MCF 10A (cell line): ENCODE data around the gene VSIG4. TPM values are rescaled to one million over a fixed set of nuclear protein-coding genes. Genes with fewer than 3 reads are reported as not detected.
A peak's percentile ranks its signal among the peaks of the same experiment; 100 is the strongest.
"Not testable (repeated sequence)": the region's sequence is repeated elsewhere in the genome, so short reads cannot be mapped to it uniquely, and the experiment has no call there.

Source experiments
- BruUV-seq: library from RNA; stranded (reverse); fragments of 400-500 nt; replicated peaks from 2 replicates; lab custom pipeline; 2021; lab: Mats Ljungman, UMichigan
- CTCF ChIA-PET: fragments of 300-600 bp; sonication (Branson Sonifier 250); formaldehyde crosslinking; extraction: SDS; loops from one replicate; lab custom pipeline; 2021; ENCODE audit warnings: antibody characterized with exemption, inconsistent platforms; lab: Yijun Ruan, JAX
- POLR2A ChIA-PET: fragments of 300-600, 350-650 bp; sonication (Branson Sonifier 250); formaldehyde crosslinking; extraction: SDS; loops from one replicate; lab custom pipeline; 2020; ENCODE audit warnings: antibody characterized with exemption, inconsistent platforms; lab: Yijun Ruan, JAX
- DNase-seq: peaks from one replicate; pipeline ENCODE4 v3.0.0-alpha.2; 2018; ENCODE audit not compliant: unreplicated experiment
- H3K27ac Mint-ChIP-seq: one replicate; pipeline ENCODE4 v1.8.0; 2022; ENCODE audit warnings: mild to moderate bottlenecking, low read depth, mixed read lengths; ENCODE audit not compliant: unreplicated experiment
- H3K27me3 Mint-ChIP-seq: one replicate; pipeline ENCODE4 v1.8.0; 2022; ENCODE audit warnings: mixed read lengths; ENCODE audit not compliant: insufficient read depth, unreplicated experiment
- H3K36me3 Mint-ChIP-seq: one replicate; pipeline ENCODE4 v1.8.0; 2022; ENCODE audit warnings: mild to moderate bottlenecking, moderate library complexity, mixed read lengths; ENCODE audit not compliant: insufficient read depth, unreplicated experiment
- H3K4me1 Mint-ChIP-seq: one replicate; pipeline ENCODE4 v1.8.0; 2022; ENCODE audit warnings: mixed read lengths; ENCODE audit not compliant: insufficient read depth, unreplicated experiment
- H3K4me3 Mint-ChIP-seq: one replicate; pipeline ENCODE4 v1.8.0; 2022; ENCODE audit warnings: mild to moderate bottlenecking, moderate library complexity, mixed read lengths; ENCODE audit not compliant: unreplicated experiment
- H3K9me3 Mint-ChIP-seq: one replicate; pipeline ENCODE4 v1.8.0; 2022; ENCODE audit warnings: mixed read lengths; ENCODE audit not compliant: unreplicated experiment
- CTCF ChIP-seq: fragments of 200-600 bp; IDR thresholded peaks from one replicate; pipeline ENCODE4 v1.8.0; 2022; ENCODE audit warnings: antibody characterized with exemption, mild to moderate bottlenecking; ENCODE audit not compliant: unreplicated experiment
- intact Hi-C: fragments of 100-400 bp; cut with micrococcal nuclease; formaldehyde crosslinking; loops from 2 replicates; pipeline ENCODE4 v1.14.1; 2022
- total RNA-seq: library from RNA; stranded (reverse); gene quantifications from 2 replicates; pipeline ENCODE4 v1.2.3, GENCODE V29; 2022

VSIG4 gene
- total RNA-seq, 1 experiment from 2014 or later: not detected

- no TSS peak for BruUV-seq
- ChIA-PET CTCF (interaction anchor here (0.6 to 2.7 kb wide), 5 partner anchors 240 to 1523 kb away, joined by 3 to 17 read pairs (median 6); no protein-coding TSS in a partner anchor), POLR2A (interaction anchor here (0.7 to 0.8 kb wide), 2 partner anchors 250 to 308 kb away, joined by 3 read pairs; no protein-coding TSS in a partner anchor)
- no peak for TF ChIP-seq CTCF
- Mint-ChIP-seq H3K27me3 (no peaks in the 10 kb centered on the region), H3K9me3 (no peaks in the 10 kb centered on the region), H3K27ac (no peak overlapping the region), H3K4me1 (peaks cover 6% of the 10 kb centered on the region), H3K4me3 (no peak overlapping the region), H3K36me3 (peaks cover 6% of the 10 kb centered on the region)
- DNase-seq: no peak
- intact Hi-C loops: loop anchor here (5.0 kb wide), 1 partner anchor 739 kb away; no protein-coding TSS in a partner anchor
These were observed 52.1 kb downstream of the VSIG4 start for GRCh38 chrX:65987811-65988210.

- Mint-ChIP-seq H3K27ac (no peak overlapping the region), H3K4me3 (no peak overlapping the region), H3K4me1 (peaks cover 6% of the 10 kb centered on the region), H3K36me3 (peaks cover 6% of the 10 kb centered on the region), H3K27me3 (no peaks in the 10 kb centered on the region), H3K9me3 (no peaks in the 10 kb centered on the region)
- ChIA-PET CTCF (interaction anchor here (0.6 to 2.7 kb wide), 24 partner anchors 9 to 745 kb away, joined by 3 to 17 read pairs (median 4); no protein-coding TSS in a partner anchor), POLR2A (interaction anchor here (1.0 to 1.3 kb wide), 3 partner anchors 238 to 318 kb away, joined by 3 to 7 read pairs (median 3); partner anchors contain the start of gene MSN)
- no TSS peak for BruUV-seq
- intact Hi-C loops: loop anchor here (1.0 to 5.0 kb wide), 6 partner anchors 114 to 741 kb away; no protein-coding TSS in a partner anchor
- peak; percentile 70 for DNase-seq
- TF ChIP-seq CTCF: peak; percentile 44
These were observed 53.8 kb downstream of the VSIG4 start for GRCh38 chrX:65985922-65986588.

- no peak for TF ChIP-seq CTCF
- Mint-ChIP-seq H3K36me3 (peaks cover 2% of the 10 kb centered on the region), H3K9me3 (no peaks in the 10 kb centered on the region), H3K4me1 (peaks cover 6% of the 10 kb centered on the region), H3K27ac (no peak overlapping the region), H3K27me3 (no peaks in the 10 kb centered on the region), H3K4me3 (no peak overlapping the region)
- ChIA-PET CTCF (interaction anchor here (0.6 to 2.7 kb wide), 7 partner anchors 15 to 403 kb away, joined by 3 to 17 read pairs (median 3); no protein-coding TSS in a partner anchor), POLR2A (no interaction called here)
- BruUV-seq: no TSS peak
- intact Hi-C loops: loop anchor here (5.0 kb wide), 1 partner anchor 742 kb away; no protein-coding TSS in a partner anchor
- no peak for DNase-seq
These were observed 54.7 kb downstream of the VSIG4 start for GRCh38 chrX:65985211-65985610.

GRCh38 chrX:65977161-65977560 lies 62.7 kb downstream of the VSIG4 start:
- H3K9me3 Mint-ChIP-seq, H3K4me1 Mint-ChIP-seq, intact Hi-C loops, H3K27me3 Mint-ChIP-seq, DNase-seq, BruUV-seq, CTCF ChIA-PET, H3K27ac Mint-ChIP-seq, H3K36me3 Mint-ChIP-seq, H3K4me3 Mint-ChIP-seq, POLR2A ChIA-PET: not testable (repeated sequence)
